ENCODE data around the gene CCNY.

Gene CCNY

GRCh38 chr10:35427543-35427942 lies 91.2 kb downstream of the CCNY start:
- no peak for DNase-seq (ENCODE audit: low spot score)

DNA sequence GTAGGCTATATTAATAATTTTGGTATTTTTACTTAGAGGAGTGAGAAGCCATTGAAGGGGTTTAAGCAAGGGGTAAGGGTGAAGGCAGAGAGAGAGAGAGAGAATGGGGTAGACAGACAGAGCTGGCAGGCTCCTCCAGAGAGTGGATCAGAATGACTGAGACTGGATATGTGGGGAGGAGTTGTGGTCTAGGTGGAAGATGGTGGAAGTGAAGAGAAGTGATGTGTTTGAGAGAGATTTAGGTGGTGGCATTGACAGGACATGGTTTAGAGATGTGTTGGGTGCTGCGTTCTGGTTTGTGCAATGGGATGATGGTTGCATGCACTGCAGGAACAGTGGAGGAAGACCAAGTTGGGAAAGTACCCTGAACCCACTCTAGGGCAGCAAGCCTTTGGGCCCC lies 92.2 kb downstream of the CCNY start:
- DNase-seq (ENCODE audit: low spot score), result no peak

GRCh38 chr10:35432781-35433338 lies 96.6 kb downstream of the CCNY start:
- no peak for DNase-seq (ENCODE audit: low spot score)

DNA sequence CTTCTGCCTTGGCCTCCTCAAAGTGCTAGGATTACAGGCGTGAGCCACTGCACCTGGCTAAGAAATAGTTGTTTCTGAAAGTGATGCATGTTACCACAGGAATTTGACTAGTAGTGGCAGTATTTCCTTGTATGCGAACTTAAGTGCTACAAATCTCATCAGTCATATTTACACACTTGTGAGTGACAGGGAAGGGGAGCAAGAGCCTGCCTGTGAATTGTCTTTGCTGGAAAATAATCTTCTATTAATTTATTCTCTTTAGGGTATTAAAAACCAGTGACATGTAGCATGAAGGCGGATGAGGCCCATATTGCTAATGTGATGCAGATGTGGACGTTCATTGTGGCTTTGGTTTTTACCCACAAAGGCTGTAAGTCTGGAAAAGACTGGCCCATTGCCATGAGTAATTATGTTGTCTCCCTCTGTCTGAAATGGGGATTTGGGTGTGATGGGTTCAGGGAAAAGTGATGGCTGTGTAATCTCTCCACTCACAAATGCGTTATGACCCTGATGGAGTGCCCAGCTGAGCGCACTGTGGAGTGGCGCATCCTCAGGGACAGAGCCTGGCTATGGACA lies 97.6 kb downstream of the CCNY start:
- DNase-seq (ENCODE audit: low spot score), result no peak

DNA sequence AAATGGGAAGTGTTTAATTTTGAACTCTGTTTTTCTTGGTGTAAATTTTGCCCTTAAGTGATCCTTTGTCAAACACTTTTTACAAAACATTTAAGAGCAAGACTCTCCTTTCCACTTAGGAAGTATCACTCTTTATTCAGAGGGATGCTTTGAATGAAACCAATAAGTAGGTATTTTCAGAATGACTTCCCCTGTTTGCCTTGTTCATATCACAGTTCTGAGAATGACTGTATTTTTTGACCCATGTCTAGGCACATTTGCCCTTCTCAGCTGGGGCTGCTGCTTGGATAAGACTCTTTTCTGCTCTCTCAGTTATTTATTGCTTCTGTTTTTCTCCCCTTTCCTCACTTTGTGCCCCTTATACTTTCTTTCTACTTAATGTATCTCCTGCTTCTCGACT lies 98.2 kb downstream of the CCNY start:
- no peak for DNase-seq (ENCODE audit: low spot score)

DNA sequence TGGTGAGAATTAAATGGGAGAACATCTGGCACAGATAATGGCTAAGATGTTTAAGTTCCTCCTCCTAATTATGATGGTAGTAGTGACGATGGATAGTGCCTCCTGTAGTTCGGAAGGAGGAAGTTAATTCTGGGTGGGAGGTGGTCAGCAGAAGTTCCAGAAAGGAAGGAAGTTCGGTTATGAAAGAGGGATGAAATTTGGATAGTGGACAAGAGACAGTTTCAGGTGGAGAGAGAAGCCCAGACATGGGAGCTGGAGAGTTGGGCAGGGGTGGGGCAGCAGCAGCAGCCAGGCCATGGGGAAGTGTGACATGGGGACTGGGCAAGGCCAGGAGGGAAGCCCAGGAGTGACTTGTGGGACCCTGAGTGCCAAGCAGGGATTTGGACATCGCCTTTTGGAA lies 99.5 kb downstream of the CCNY start:
- no peak for DNase-seq (ENCODE audit: low spot score)

GRCh38 chr10:35437829-35438228 lies 101.5 kb downstream of the CCNY start:
- DNase-seq (ENCODE audit: low spot score), result no peak

DNA sequence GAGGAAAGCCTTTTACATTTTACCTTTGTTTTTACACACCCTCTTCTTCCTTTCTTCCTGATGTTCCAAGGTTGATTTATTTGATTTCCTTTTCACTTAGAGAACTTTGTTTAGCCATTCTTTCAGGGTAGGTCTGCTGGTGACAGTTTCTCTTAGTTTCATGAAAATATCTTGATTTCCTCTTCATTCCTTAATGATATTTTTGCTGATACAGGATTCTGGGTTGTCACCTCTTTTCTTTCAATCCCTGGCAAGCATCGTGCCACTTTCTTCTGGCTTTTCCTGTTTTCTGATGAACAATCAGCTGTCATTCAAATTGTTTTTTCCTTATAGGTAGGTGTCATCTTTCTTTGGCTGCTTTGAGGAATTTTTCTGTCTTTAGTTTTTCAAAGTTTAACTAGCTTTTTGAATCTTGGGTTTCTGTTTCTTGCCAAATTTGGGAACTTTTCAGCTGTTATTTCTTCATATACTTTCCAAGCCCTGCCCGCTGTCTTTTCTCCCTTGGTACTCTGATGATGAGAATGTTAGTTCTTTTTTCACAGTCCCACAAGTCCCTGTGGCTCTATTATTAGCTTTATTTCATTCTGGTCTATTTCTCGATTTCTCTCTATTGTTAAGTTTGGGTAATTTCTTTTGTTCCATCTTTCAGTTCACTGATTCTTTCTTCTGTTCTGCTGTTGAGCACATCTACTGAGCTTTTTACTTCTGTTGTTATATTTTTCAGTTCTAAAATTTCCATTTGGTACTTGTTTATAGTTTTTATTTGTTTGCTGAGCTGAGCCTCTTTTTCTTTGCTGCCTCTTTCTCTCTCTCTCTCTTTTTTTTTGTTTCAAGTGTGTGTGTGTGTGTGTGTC lies 102.6 kb downstream of the CCNY start:
- DNase-seq (ENCODE audit: low spot score), result no peak

DNA sequence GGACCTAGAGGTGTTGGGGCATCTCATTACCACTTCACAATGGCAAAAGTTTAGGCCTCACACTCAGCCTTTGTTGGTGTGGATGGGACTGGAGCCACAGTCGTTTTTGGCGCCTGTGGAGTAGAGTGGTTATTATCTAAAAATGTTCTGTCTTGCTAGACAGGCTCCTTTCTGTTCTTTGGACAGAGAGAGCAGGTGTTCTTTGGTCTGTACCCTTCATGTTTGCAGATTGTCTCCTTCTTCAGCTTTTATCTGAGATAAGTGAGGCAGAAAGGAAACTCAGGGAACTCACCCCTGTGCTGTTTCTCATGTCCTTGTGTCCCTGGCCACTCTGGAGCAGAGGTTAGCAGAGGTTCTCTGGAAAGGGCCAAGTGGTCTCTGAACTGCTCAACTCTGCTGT lies 103.7 kb downstream of the CCNY start:
- no peak for DNase-seq (ENCODE audit: low spot score)

- DNase-seq (ENCODE audit: low spot score), result no peak
These were observed 105.7 kb downstream of the CCNY start for GRCh38 chr10:35442028-35442427.

DNA sequence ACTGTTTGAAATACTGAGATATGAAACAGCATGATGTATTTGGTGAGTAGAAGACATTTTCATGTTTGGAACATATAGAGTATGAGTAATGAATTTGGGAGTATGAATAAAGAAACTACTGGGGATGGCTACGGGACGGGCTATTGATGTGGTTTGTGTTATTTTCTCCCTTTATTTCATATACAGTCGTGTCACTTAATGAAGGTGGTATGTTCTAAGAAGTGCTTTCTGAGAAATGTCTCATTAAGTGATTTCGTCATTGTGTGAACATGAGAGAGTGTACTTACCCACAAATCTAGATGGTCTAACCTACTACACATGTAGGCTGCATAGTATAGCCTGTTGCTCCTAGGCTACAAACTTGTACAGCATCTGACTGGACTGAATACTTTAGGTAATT lies 106.3 kb downstream of the CCNY start:
- no peak for DNase-seq (ENCODE audit: low spot score)

DNA sequence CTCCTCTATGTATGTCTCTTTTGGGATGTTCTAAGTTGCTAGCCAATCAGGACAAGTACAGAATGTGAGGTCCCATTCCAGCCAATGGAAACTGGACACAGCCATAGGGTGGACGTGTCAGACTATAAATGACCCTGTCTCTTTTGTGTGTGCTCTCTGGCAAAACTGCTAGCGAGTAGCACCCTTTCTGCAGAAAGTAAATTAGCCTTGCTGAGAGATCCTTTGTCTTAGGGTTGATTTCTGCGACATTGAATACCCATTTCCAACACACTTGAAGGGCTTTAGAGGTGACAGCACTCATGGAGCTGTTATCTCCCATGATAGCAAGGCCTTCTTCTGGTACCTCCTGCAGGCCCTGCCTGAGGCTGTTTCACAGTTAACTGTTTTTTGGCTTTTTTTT lies 107.5 kb downstream of the CCNY start:
- DNase-seq (ENCODE audit: low spot score), result no peak

DNA sequence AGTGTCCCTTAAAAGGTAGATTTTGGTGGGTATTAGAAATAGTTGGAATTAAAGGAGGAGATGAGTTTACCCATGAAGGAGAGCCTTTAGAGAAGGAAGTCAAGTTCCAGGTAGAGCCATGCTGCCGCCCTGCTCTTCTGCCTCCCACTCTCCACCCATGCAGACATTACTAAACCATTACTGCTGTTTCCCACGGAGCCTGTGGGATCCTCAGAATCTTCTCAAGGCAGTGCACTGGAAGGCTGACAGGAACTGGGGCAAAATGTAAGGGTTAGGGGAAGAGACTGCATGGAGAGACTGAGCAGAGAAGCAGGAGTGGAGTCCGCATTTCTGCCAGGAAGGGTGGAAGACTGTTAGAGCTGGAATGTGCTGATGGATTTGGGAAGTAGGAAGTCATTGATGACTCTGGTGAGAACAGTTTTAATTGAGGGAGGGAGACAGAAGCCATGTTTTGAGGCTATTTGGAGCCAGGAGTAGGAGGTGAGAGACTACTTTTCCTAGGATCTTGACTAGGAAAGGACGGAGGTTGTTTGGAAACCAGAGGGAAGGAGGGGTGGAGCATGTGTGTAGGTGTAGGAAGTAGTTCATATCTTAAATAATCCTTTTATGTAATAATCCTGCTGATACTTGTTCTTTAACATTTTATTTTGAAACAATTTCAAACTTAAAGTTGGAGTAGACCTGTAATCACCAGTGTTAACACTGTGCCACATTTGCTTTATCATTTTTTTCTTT lies 109.0 kb downstream of the CCNY start:
- no peak for DNase-seq (ENCODE audit: low spot score)

DNA sequence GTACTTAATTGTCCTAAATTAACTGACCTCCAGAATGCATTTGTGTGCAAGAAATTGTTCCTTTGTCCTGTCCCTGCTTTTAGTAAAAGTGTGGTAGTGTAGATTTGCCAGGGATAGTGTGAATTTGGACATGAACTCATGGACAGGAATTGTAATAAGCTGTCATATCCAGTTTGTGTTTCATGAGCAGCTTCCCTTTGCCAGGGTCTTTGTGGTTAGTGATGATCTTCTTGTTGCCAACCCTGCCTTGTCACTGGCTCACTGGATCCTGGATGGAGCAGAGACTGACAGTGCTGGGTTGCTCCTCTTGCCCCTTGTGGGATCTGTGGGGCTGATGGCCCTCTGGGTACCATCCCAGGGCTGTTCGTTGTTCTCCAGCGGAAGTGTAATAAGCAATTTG lies 110.1 kb downstream of the CCNY start:
- no peak for DNase-seq (ENCODE audit: low spot score)

DNA sequence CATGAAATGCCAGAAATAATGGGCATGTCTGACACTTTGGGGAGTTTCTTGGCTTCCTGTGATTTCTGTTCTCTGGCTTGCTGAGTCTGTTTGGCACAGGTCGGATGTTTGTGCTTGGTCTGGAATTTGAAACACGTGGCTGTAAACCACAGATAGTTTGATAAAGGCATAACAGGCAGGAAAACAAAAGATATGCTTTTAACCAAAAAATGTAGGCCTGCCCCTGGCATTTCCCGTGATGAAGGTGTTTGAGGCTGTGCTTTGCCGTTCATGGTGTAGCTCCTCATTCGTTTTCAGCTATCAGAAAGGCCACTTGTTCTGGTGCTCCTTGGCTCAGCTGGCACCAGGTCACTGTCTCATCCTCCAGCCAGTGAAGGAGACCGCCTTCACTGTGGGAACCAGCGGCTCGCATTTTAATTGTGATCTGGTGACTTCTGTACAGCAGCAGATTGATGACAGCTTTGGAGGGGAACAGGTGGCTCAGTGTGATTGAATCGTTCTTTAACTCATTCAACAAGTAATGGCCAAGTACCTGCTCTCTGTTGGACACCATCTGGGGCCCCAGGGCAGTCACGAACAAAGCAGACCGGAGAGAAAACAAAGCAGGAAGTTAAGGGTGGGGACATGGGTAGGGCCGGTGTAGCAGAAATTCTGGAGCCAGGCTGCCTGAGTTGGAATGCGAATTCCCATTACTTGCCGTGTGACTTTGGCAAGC lies 111.5 kb downstream of the CCNY start:
- DNase-seq (ENCODE audit: low spot score), result no peak

DNA sequence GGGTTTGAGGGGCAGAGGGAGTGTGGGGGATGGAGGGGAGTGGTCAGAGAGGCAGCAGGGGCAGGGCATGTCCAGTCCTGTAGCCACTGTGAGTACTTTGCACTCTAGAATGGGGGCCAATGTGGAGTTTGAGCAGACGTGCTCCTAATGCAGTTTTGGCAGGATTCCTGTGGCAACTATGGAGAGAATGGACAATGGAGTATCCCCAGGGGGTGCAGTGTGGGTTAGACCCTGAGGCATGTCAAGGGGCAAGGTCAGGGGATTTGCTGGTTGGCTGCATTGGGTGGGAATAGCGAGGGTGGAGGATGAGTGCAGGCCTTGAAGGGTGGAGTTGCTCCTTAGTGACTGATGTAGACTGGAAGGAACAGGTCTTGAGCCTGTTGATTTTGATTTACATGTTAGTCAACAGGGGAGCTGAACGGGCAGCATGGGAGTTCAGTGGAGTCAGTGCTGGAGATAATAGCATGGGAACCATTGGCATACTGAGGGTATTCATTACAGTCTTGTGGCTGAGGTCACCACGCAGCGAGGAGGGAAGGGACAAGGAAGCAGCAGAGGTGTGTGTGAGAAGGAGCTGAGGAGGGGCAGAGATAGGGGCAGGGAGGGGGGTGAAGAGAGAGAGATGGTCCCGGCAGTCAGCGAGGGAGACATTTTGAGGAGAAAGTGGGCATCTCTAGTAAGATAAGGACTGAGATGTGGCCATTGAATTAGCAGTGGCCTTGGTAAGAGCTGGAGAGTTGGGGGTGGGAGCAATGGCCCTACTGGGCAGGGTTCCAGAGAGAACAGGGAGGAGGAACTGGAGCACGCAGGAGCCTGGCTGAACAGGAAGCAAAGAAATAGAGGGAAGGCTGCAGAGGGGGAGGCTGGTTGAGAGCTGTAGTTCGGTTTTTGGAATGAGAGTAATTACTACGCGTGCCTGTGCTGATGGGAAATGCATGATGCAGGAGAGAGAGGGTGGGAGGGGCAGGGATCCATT lies 112.7 kb downstream of the CCNY start:
- DNase-seq (ENCODE audit: low spot score), result no peak

- DNase-seq (ENCODE audit: low spot score), result no peak
These were observed 113.6 kb downstream of the CCNY start for GRCh38 chr10:35449944-35450343.

- no peak for DNase-seq (ENCODE audit: low spot score)
These were observed 115.1 kb downstream of the CCNY start for GRCh38 chr10:35451151-35452016.

DNA sequence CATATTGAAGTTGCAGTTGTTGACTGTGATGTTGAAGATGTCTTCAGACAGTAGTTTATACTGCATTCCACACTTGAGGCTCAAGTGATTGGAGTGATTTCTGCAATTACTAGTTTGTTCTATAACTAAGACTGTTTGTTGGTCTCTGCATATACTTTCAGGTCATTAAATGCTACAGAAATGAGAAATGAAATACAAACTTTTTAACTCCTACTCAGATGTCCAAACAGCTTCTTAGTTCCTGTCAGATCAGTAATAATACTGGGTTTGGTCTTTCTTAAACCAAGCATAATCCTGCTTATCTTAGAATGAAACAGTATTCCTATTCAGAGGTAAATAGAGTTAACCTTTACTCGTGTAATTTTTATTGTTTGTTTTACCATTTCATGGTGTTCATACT lies 115.9 kb downstream of the CCNY start:
- no peak for DNase-seq (ENCODE audit: low spot score)

DNA sequence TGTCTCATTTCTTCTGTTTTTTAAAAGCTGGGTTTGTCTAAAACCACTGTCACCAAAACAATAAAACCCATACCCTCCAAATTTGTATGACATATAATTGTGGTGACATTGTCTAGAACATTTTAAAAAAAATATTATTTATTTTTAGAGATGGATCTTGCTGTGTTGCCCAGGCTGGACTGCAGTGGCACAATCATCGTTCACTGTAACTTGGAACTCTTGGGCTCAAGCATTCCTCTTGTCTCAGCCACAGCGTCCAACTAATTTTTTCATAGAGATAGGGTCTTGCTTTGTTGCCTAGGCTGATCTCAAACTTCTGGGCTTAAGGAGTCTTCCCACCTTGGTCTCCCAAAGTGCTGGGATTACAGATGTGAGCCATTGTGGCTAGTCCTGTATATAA lies 116.5 kb downstream of the CCNY start:
- no peak for DNase-seq (ENCODE audit: low spot score)
